ENCODE data around the gene SNX30. TPM values are rescaled to one million over a fixed set of nuclear protein-coding genes. Genes with fewer than 3 reads are reported as not detected.

Gene SNX30
- polyA plus RNA-seq, 1 donor, result 10.2 TPM

GRCh38 chr9:112860451-112860850, 109.9 kb downstream of the SNX30 start:
- no peak for DNase-seq

GRCh38 chr9:112861155-112861554, 110.6 kb downstream of the SNX30 start:
- DNase-seq, result no peak

- no peak for DNase-seq
Measured at GRCh38 chr9:112861638-112862555, 111.3 kb downstream of the SNX30 start.

- DNase-seq, result no peak
Measured at GRCh38 chr9:112863214-112863613, 112.7 kb downstream of the SNX30 start.

GRCh38 chr9:112863746-112864145, 113.2 kb downstream of the SNX30 start:
- no peak for DNase-seq

- no peak for DNase-seq
Measured at GRCh38 chr9:112864403-112864802, 113.8 kb downstream of the SNX30 start.

GRCh38 chr9:112864982-112865381, 114.4 kb downstream of the SNX30 start:
- no peak for DNase-seq

GRCh38 chr9:112866662-112867274, 116.2 kb downstream of the SNX30 start:
- DNase-seq, result no peak

GRCh38 chr9:112867275-112867991, 116.9 kb downstream of the SNX30 start:
- DNase-seq, result no peak

GRCh38 chr9:112868461-112868860, 117.9 kb downstream of the SNX30 start:
- DNase-seq, result no peak

- DNase-seq, result no peak
Measured at GRCh38 chr9:112869041-112869529, 118.5 kb downstream of the SNX30 start.

- DNase-seq, result no peak
Measured at GRCh38 chr9:112869917-112870316, 119.4 kb downstream of the SNX30 start.

GRCh38 chr9:112870556-112870955, 120.0 kb downstream of the SNX30 start:
- no peak for DNase-seq

- DNase-seq, result no peak
Measured at GRCh38 chr9:112872019-112872418, 121.5 kb downstream of the SNX30 start.

- DNase-seq, result no peak
Measured at GRCh38 chr9:112873773-112874405, 123.3 kb downstream of the SNX30 start.

GRCh38 chr9:112878752-112879151, 128.2 kb downstream of the SNX30 start:
- no peak for DNase-seq

GRCh38 chr9:112880650-112881049, 130.1 kb downstream of the SNX30 start:
- no peak for DNase-seq

- DNase-seq, result no peak
Measured at GRCh38 chr9:112881331-112881730, 130.8 kb downstream of the SNX30 start.

GRCh38 chr9:112884101-112884500, 133.5 kb downstream of the SNX30 start:
- no peak for DNase-seq

- no peak for DNase-seq
Measured at GRCh38 chr9:112884721-112885120, 134.2 kb downstream of the SNX30 start.

- DNase-seq, result no peak
Measured at GRCh38 chr9:112885324-112885723, 134.8 kb downstream of the SNX30 start.

GRCh38 chr9:112886351-112886750, 135.8 kb downstream of the SNX30 start:
- DNase-seq, result no peak

- no peak for DNase-seq
Measured at GRCh38 chr9:112887381-112887780, 136.8 kb downstream of the SNX30 start.

All from hindlimb muscle (tissue), 1 donor.